Smooth muscle cell (in vitro differentiated cells): ENCODE measurements around the gene CSN3. TPM values are rescaled to one million over a fixed set of nuclear protein-coding genes. Genes with fewer than 3 reads are reported as not detected.

Source experiments
- DNase-seq: peaks from one replicate; lab custom pipeline; 2025; ENCODE audit not compliant: unreplicated experiment; lab: John Stamatoyannopoulos, UW
- H2AFZ ChIP-seq: fragments of 200-600 bp; sonication (generic); 2 replicates; pipeline ENCODE4 v1.6.0; 2016; ENCODE audit warnings: antibody characterized with exemption, low read depth, mild to moderate bottlenecking
- H3F3A ChIP-seq: fragments of 200-600 bp; sonication (generic); 2 replicates; pipeline ENCODE4 v1.6.0; 2017; ENCODE audit warnings: antibody characterized with exemption, low read depth
- H3K27ac ChIP-seq: fragments of 200-600 bp; sonication (generic); 2 replicates; pipeline ENCODE4 v1.5.1; 2016; ENCODE audit warnings: low read depth, mild to moderate bottlenecking
- H3K27me3 ChIP-seq: fragments of 200-600 bp; sonication (generic); 2 replicates; pipeline ENCODE4 v1.6.1; 2016; ENCODE audit warnings: low read depth, mild to moderate bottlenecking
- H3K36me3 ChIP-seq: fragments of 200-600 bp; sonication (generic); 2 replicates; pipeline ENCODE4 v1.5.1; 2016; ENCODE audit warnings: low read depth
- H3K4me1 ChIP-seq: fragments of 200-600 bp; sonication (generic); 2 replicates; pipeline ENCODE4 v1.5.1; 2016; ENCODE audit warnings: low read depth
- H3K4me2 ChIP-seq: fragments of 200-600 bp; sonication (generic); 2 replicates; pipeline ENCODE4 v1.6.0; 2016; ENCODE audit warnings: mild to moderate bottlenecking
- H3K4me3 ChIP-seq: fragments of 200-600 bp; sonication (generic); 2 replicates; pipeline ENCODE4 v1.5.1; 2016; ENCODE audit warnings: mild to moderate bottlenecking
- H3K79me2 ChIP-seq: fragments of 200-600 bp; sonication (generic); 2 replicates; pipeline ENCODE4 v1.6.0; 2016; ENCODE audit warnings: low read depth, mild to moderate bottlenecking
- H3K9ac ChIP-seq: fragments of 200-600 bp; sonication (generic); 2 replicates; pipeline ENCODE4 v1.6.0; 2016; ENCODE audit warnings: low read depth
- H3K9me3 ChIP-seq: fragments of 200-600 bp; sonication (generic); replicated peaks from 2 replicates; pipeline ENCODE4 v1.5.1; 2016; ENCODE audit warnings: low read depth
- H4K20me1 ChIP-seq: fragments of 200-600 bp; sonication (generic); 2 replicates; pipeline ENCODE4 v1.6.0; 2016; ENCODE audit warnings: low read depth
- CTCF ChIP-seq: fragments of 200-600 bp; sonication (generic); IDR thresholded peaks from 2 replicates; pipeline ENCODE4 v1.5.1; 2017; ENCODE audit warnings: borderline replicate concordance, mild to moderate bottlenecking, antibody characterized with exemption; ENCODE audit not compliant: insufficient read depth, poor library complexity, severe bottlenecking
- WGBS: methylation state at CpG from one replicate; pipeline ENCODE4 v1.1.7; 2016; ENCODE audit warnings: low lambda C conversion rate; 5-methylcytosine and 5-hydroxymethylcytosine counted together
- polyA plus RNA-seq: library from polyadenylated mRNA; unstranded; fragments of >200 nt; fragmentation: Nextera tagmentation; extraction: Ambion mirVana; gene quantifications from 2 replicates; pipeline ENCODE4 v1.2.1, GENCODE V29; 2016
- total RNA-seq: library from RNA; depleted of rRNA; stranded (reverse); fragments of >200 nt; gene quantifications from 2 replicates; pipeline ENCODE4 v1.2.3, GENCODE V29; 2014

CSN3 gene
- total and polyA plus RNA-seq, 2 experiments from 2014 or later = not detected

GRCh38 chr4:70300215-70300614 lies 57.8 kb downstream of the CSN3 start:
- Histone ChIP-seq H3K4me1 (peaks cover 3% of the 10 kb centered on the region), H2AFZ (no peak overlapping the region), H3K27me3 (no peaks in the 10 kb centered on the region), H3K9me3 (no peaks in the 10 kb centered on the region), H3K4me2 (no peak overlapping the region), H3K79me2 (no peaks in the 10 kb centered on the region), H4K20me1 (no peaks in the 10 kb centered on the region), H3K27ac (no peak overlapping the region), H3K36me3 (no peaks in the 10 kb centered on the region), H3K9ac (no peak overlapping the region), H3K4me3 (no peak overlapping the region), H3F3A (no peaks in the 10 kb centered on the region)
- WGBS = 89% methylated on average over 4 of the region's 4 CpGs
- TF ChIP-seq CTCF = no peak
- DNase-seq = no peak

Other genes with a start within 250 kb of the CSN3 start
- gene STATH, start 246.6 kb upstream of the CSN3 start, total RNA-seq = not detected in 2 replicates
- gene STATH, start 246.6 kb upstream of the CSN3 start, polyA plus RNA-seq = not detected in 2 replicates
- 1.1 TPM in 1 of 2 replicates, not detected in the other for gene HTN3, start 214.1 kb upstream of the CSN3 start, total RNA-seq
- gene HTN3, start 214.1 kb upstream of the CSN3 start, polyA plus RNA-seq = 2.9 TPM in 1 of 2 replicates, not detected in the other
- gene HTN1, start 192.2 kb upstream of the CSN3 start, total RNA-seq = 0.54 TPM in 1 of 2 replicates, not detected in the other
- 1.8 TPM in 1 of 2 replicates, not detected in the other for gene HTN1, start 192.2 kb upstream of the CSN3 start, polyA plus RNA-seq
- not detected in 2 replicates for gene PRR27, start 88.4 kb upstream of the CSN3 start, total RNA-seq
- not detected in 2 replicates for gene PRR27, start 88.4 kb upstream of the CSN3 start, polyA plus RNA-seq
- 0.18 and 0.54 TPM in 2 replicates for gene ODAM, start 46.9 kb upstream of the CSN3 start, total RNA-seq
- 0.93 and 1.5 TPM in 2 replicates for gene ODAM, start 46.9 kb upstream of the CSN3 start, polyA plus RNA-seq
- 5.6 and 16.1 TPM in 2 replicates for gene FDCSP, start 16.5 kb upstream of the CSN3 start, total RNA-seq
- gene FDCSP, start 16.5 kb upstream of the CSN3 start, polyA plus RNA-seq = 5.1 and 12.5 TPM in 2 replicates
- gene CABS1, start 92.4 kb downstream of the CSN3 start, total RNA-seq = not detected in 2 replicates
- not detected in 2 replicates for gene CABS1, start 92.4 kb downstream of the CSN3 start, polyA plus RNA-seq
- gene SMR3A, start 118.2 kb downstream of the CSN3 start, total RNA-seq = not detected in 2 replicates
- not detected in 2 replicates for gene SMR3A, start 118.2 kb downstream of the CSN3 start, polyA plus RNA-seq
- gene SMR3B, start 140.5 kb downstream of the CSN3 start, total RNA-seq = not detected in 2 replicates
- not detected in 2 replicates for gene SMR3B, start 140.5 kb downstream of the CSN3 start, polyA plus RNA-seq
- not detected in 2 replicates for gene OPRPN, start 155.3 kb downstream of the CSN3 start, total RNA-seq
- gene OPRPN, start 155.3 kb downstream of the CSN3 start, polyA plus RNA-seq = not detected in 2 replicates
- gene MUC7, start 229.6 kb downstream of the CSN3 start, total RNA-seq = not detected in 2 replicates
- not detected in 2 replicates for gene MUC7, start 229.6 kb downstream of the CSN3 start, polyA plus RNA-seq